ENCODE results near the gene ZNF296. TPM values are rescaled to one million over a fixed set of nuclear protein-coding genes. Genes with fewer than 3 reads are reported as not detected.

Gene ZNF296
- polyA plus RNA-seq, 1 experiment, result 0.09 TPM

GRCh38 chr19:45076851-45077730 lies 813 bp upstream of the ZNF296 start:
- TF ChIP-seq CTCF (IDR thresholded peaks at IDR 0.05; ENCODE audit: insufficient read depth, low read depth, low read length), result no peak
- no peak for DNase-seq (ENCODE audit: low read depth)
- POLR2A ChIA-PET, result no interaction called here

DNA sequence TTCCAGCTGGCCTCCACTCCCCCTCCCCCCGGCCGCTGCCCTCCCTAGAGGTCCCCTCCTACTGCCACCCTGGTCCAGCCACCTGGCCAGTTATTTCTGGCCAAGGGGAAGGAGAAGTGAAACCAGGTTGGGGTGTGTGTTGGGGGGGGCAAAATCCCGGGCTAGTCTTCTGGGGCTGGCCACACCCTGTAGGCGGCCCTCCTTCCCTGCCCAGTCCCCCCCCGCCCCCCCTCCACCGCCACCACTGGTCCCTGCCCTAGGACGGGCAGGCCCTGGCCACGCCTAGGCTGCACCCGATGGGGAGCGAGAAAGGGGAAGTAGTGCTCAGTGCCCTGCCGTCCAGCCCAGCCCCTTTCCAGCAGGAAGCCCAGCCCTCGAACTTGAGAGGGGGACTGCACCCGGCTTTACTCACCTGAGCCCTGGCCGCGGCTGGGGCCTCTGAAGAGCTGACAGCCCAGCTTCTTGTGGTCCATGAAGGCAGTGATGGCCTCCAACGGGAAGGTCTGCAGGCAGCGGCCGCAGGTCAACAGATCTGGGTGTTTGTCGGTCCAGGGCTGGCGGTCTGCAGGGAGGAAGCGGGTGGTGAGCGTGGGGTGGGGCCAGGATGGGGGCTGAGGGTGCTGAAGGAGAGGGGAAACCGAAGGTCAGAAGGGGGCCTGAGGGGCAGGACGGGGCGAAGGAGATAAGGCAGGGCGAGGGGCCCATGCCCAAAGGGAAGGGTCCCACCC lies 813 bp downstream of the ZNF296 start:
- no peak for DNase-seq (ENCODE audit: low read depth)
- Histone ChIP-seq H3K27me3 (ENCODE audit: control insufficient read depth, insufficient read depth, low read length) (no peaks in the 10 kb centered on the region), H3K4me3 (ENCODE audit: low read depth, low read length) (peak overlapping the region; percentile 50), H3K36me3 (ENCODE audit: control insufficient read depth, insufficient read depth, low read length) (peaks cover 5% of the 10 kb centered on the region; the same call in 1 of the 2 replicates)
- ChIA-PET CTCF (interaction anchor here (1.8 to 3.9 kb wide), 2 partner anchors 16 kb away, joined by 4 to 19 read pairs; no protein-coding TSS in a partner anchor), POLR2A (no interaction called here)
- no peak for TF ChIP-seq CTCF (IDR thresholded peaks at IDR 0.05; ENCODE audit: insufficient read depth, low read depth, low read length)

More at GRCh38 chr19:45076851-45077730, 813 bp upstream of the ZNF296 start:
- CTCF ChIA-PET, result interaction anchor here (1.8 kb wide), 1 partner anchor 18 kb away, joined by 4 read pairs; no protein-coding TSS in a partner anchor
- H3K36me3 ChIP-seq (ENCODE audit: control insufficient read depth, insufficient read depth, low read length), result peaks cover 5% of the 10 kb centered on the region; the same call in 1 of the 2 replicates
- no peaks in the 10 kb centered on the region for H3K27me3 ChIP-seq (ENCODE audit: control insufficient read depth, insufficient read depth, low read length)
- no peak overlapping the region; the same call in 1 of the 2 replicates for H3K4me3 ChIP-seq (ENCODE audit: low read depth, low read length)

GRCh38 chr19:45074744-45075300 lies 1.5 kb downstream of the ZNF296 start:
- no peak for TF ChIP-seq CTCF (IDR thresholded peaks at IDR 0.05; ENCODE audit: insufficient read depth, low read depth, low read length)
- no peaks in the 10 kb centered on the region for H3K27me3 ChIP-seq (ENCODE audit: control insufficient read depth, insufficient read depth, low read length)
- POLR2A ChIA-PET, result no interaction called here
- peaks cover 9% of the 10 kb centered on the region for H3K36me3 ChIP-seq (ENCODE audit: control insufficient read depth, insufficient read depth, low read length)
- CTCF ChIA-PET, result interaction anchor here (1.1 to 3.9 kb wide), 2 partner anchors 16 to 36 kb away, joined by 3 to 19 read pairs; no protein-coding TSS in a partner anchor
- no peak overlapping the region for H3K4me3 ChIP-seq (ENCODE audit: low read depth, low read length)
- DNase-seq (ENCODE audit: low read depth), result no peak

- H3K36me3 ChIP-seq (ENCODE audit: control insufficient read depth, insufficient read depth, low read length), result peaks cover 19% of the 10 kb centered on the region
- TF ChIP-seq CTCF (IDR thresholded peaks at IDR 0.05; ENCODE audit: insufficient read depth, low read depth, low read length), result no peak
- H3K27me3 ChIP-seq (ENCODE audit: control insufficient read depth, insufficient read depth, low read length), result no peaks in the 10 kb centered on the region
- DNase-seq (ENCODE audit: low read depth), result no peak
- no peak overlapping the region for H3K4me3 ChIP-seq (ENCODE audit: low read depth, low read length)
- POLR2A ChIA-PET, result no interaction called here
- CTCF ChIA-PET, result interaction anchor here (0.6 to 3.9 kb wide), 3 partner anchors 13 to 266 kb away, joined by 3 to 19 read pairs (median 3); no protein-coding TSS in a partner anchor
Observed at GRCh38 chr19:45071969-45072790, 4.1 kb downstream of the ZNF296 start.

Measured in BJ (cell line).